GM19468 (cell line): ENCODE data around the gene SUGCT.
"Not testable (repeated sequence)": the region's sequence is repeated elsewhere in the genome, so short reads cannot be mapped to it uniquely, and the experiment has no call there.

Experiments used
- ATAC-seq: cut with Tn5 transposase; IDR thresholded peaks from one replicate; pipeline ENCODE4 v1.9.1; 2021; ENCODE audit warnings: mild to moderate bottlenecking, moderate library complexity, moderate number of reproducible peaks; ENCODE audit not compliant: unreplicated experiment; ENCODE audit errors: extremely low read depth

SUGCT gene

DNA sequence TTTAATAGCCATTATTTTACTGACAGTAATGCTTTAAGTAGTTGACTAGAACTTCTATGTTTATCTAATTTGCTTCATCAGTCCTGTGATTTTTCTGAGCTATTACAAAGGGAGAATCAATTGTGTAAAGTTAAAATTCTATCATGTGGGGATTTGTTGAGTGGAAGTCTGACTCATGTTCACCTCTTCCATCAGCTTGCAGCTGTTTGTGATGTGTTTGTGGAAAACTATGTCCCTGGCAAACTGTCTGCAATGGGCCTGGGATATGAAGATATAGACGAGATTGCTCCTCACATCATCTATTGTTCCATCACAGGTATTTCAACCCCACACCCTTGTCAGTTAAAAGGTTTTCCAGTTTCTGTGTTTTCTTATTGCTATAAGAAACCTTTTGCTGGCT lies 59.9 kb downstream of the SUGCT start:
- no peak for ATAC-seq

DNA sequence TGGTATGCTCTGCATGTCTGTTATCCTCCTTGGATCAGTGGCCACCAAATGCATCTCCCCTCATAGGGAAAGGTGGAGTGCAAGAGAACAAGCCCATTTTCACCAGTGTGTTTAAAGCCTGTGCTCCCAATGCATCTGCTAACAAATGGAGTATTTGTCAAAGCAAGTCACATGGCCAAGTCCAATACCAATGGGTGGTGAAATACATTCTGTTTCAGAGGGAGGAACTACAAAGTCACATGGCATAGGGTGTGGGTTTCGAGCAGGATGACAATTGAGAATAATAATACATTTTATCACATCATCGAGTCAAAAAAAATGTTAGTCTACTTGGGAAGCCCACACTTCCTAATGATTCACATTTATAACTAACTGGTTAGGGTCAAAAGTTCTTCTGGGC lies 62.7 kb downstream of the SUGCT start:
- ATAC-seq = no peak

DNA sequence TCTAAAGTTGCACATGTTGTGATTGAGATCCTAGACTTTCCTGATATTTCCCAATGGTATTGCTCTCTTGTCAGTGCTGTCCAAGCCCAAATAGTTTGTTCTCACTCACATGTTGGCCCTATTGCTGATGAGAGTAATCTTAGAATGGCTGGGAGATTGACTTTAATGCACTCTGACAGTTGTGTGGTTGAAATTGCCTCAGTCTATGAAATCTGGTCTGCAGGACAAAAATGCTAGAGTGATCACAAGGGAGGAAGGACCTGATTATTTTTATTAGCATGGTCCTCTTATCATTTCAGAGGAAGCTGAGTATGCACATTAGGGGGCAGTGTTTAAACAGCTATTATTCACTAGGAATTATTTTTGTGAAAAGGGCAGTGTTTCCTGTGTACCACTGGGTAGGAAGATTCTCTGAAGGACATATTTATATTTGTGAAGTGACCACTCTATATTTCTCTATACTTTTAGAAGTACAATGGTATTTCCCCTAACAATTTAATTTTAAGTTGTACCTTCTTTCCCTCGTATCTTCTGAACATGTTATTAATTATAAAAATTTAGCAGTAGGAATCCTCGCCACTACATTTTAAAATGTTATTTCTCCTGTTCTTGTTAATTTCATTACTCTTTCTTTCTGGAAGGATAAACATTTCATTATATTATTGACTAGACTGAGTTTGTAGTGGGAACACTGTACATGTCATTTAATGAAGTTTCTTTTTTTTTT lies 64.4 kb downstream of the SUGCT start:
- no peak for ATAC-seq

DNA sequence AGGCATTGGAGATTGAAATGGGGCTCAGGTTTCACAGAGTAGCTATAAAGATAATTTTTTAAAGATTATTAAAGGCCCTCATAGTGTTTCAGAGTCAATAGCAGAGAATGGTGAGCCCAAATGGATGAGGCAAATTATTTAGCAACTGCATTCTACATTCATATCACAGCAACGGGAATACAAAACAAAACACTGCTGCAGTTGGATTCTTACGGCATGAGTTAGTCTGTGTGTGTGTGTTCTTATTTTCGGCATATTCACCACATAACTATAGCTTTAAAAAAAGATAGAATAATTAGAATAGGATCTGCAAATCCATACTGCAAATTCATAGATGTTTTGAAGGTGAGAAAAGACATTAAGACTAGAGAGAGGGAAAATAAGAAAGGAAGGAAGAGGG lies 66.0 kb downstream of the SUGCT start:
- no peak for ATAC-seq

DNA sequence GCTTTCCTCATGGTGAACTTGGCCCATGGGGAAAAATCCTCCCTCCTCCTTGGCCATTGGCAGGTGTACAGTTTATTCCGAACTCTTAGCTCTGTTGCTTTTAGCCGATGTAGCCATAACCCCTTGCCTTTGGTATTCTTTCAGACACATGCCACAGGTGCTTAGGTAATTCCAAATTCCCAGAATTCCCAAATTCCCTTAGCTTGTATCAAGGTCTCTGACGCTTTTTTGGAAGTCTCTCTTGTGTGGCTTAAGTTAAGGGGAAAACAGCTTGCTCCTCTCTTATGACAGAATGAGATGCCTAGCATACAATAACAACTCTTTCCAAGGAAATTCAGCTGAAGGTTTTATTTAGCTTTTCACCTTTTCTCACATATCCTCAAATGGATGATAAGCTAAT lies 68.0 kb downstream of the SUGCT start:
- ATAC-seq = no peak

DNA sequence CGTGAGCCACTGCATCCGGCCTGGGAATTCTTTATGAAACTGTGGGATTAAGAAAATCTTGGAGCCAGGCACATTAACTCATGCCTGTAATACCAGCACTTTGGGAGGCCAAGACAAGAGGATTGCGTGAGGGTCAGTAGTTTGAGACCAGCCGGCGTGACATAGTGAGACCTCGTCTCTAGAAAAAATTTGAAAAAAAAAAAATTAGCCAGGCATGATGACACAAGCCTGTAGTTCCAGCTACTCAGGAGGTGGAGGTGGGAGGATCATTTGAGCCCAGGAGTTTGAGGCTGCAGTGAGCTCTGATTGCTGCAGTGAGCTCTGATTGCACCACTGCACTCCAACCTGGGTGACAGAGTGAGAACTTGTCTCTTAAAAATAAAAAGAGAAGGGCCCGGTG lies 69.8 kb downstream of the SUGCT start:
- ATAC-seq = no peak

DNA sequence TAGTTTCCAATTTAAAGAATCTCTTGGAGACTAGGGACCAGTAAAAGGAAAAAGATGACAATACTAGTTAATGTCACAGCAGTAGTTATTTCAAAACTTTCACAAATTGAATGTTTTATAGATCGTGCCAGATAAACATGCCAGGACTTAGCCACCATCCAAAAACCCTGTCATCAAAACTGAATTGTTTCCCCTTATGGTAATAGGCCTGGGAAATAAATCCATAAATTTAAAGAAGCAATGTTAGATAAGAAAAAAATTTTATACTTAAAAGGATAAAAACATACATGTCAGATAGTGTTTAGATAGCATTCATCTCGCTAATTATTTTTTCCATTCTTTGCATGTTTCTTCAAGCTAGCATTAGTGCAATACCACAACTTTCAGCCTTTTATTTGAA lies 71.2 kb downstream of the SUGCT start:
- ATAC-seq = no peak

DNA sequence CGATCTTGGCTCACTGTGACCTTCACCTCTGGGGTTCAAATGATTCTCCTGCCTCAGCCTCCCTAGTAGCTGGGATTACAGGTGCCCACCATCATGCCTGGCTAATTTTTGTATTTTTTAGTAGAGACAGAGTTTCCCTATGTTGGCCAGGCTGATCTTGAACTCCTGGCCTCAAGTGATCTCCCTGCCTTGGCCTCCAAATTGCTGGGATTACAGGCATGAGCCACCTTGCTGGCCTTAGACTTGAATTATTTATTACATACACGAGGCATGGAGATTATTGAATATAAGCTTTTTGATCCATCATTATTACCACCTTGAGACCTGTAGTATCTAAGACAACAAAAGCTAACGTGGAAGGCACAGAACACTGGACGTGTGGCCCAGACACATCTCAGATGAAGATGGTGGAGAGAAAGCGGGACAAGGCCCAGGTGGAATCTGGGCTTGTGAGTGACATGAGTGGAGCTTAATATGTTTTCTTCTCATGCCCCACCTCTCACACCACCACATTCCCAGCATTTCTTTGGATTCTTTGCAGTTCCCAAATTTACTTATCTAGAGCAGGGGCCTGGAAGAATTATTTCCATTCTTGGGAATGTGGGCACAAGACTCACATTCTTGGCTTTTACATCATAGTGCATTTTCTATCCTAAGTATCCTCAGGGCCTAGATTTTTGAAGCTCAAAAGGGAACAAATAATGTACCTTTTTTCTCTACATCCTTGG lies 76.6 kb downstream of the SUGCT start:
- no peak for ATAC-seq

DNA sequence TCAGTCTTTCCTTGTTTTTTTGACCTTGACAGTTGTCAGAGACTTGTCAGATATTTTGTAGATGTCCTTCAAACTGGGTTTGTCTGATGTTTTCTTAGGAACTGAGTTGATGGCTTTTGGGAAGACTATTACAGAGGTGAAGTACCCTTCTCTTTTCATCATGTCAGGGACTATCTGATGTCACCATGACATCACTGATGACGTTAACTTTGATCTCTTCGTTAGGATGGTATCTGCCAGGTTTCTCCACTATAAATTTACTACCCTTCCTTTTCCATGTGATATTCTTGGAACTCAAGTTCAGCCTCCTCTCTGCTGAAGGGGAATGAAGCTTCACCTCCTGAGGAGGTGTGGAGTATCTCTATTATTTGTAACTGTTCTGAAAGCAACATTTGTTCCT lies 78.5 kb downstream of the SUGCT start:
- no peak for ATAC-seq

DNA sequence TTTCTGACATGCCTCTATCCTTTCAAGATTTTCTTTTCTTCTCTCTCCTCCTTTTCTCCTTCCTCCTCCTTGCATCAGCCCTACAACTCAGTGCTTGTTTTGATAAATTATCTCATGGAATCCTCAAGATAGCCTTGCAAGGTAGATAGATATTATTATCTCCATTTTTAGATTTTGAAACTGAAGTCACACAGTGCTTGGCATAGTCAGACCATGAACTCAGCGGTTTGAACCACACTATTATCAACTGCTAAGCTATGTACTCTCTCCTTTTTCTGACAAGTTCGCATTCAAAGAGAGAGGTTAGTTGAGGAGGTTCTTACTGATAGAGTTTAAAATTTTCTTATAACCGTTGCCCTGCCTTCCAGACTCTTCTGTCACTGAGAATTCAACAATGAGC lies 79.1 kb downstream of the SUGCT start:
- no peak for ATAC-seq

DNA sequence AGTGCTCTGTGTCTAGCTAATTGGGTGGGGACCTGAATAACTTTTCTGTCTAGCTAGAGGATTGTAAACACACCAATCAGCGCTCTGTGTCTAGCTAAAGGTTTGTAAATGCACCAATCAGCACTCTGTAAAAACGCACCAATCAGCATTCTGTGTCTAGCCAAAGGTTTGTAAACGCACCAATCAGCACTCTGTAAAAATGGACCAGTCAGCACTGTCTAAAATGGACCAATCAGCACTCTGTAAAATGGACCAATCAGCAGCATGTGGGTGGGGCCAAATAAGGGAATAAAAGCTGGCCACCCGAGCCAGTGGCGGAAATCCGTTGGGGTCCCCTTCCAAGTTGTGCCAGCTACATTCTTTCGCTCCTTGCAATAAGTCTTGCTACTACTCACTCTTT lies 83.8 kb downstream of the SUGCT start:
- not testable (repeated sequence) for ATAC-seq

DNA sequence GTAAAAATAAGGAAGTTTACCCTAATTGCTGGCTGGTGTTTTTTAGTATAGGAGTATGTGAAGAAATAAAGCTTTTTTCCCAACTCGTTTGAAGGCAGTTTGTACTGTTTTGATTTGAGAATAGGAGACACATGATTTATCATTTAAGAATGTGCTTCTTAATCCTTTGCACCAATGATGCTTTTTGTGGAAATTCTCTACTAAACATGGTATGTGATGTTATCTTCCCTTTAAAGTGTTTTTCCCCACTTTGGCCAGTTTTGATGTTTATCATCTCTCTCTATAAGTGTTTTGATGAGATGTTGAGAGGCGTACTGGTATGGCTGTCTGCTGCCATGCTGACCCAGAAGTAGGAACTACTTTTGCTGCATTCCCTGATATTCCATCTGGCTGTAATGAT lies 85.1 kb downstream of the SUGCT start:
- no peak for ATAC-seq

DNA sequence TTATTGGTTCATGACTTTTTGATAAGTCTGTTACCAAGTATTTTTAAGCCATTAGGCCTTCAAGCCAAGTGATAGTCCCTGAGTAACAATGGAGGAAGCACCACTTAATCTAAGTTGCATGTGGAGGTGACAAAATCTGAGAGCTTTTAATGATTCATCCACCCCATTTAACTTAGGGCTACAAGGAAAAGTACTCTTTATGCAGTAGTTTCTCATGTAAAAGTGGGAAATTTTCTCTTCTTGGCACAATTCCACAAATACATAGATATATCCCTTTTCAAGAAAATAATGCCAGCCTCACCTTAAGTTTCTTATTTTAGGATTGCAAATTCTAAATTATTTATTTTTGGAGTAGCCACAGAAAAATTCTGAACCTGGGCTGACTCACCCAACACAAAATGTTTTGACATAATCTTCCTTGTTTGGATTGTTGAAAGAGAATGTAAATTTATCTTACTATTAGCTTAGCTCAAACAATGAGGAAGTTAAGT lies 85.7 kb downstream of the SUGCT start:
- ATAC-seq = no peak

DNA sequence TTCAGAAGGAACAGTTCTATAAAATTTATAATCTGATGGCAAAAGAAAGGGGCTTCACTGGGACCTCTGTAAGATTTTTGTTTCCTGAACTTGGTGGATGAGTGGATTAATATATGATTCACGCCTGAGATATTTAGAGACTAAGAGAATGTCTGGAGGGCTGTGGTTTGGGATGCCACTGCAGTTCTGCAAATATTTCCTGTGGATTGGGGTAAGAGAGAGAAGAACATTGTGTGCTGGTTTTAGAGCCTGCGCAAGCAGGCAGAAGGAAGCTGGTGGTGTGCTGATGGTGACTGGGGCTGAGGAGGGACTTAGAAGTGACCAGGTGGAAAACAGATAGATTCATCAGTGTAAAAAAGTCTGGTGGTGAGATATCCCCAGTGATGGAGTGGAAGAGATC lies 87.0 kb downstream of the SUGCT start:
- ATAC-seq = no peak

DNA sequence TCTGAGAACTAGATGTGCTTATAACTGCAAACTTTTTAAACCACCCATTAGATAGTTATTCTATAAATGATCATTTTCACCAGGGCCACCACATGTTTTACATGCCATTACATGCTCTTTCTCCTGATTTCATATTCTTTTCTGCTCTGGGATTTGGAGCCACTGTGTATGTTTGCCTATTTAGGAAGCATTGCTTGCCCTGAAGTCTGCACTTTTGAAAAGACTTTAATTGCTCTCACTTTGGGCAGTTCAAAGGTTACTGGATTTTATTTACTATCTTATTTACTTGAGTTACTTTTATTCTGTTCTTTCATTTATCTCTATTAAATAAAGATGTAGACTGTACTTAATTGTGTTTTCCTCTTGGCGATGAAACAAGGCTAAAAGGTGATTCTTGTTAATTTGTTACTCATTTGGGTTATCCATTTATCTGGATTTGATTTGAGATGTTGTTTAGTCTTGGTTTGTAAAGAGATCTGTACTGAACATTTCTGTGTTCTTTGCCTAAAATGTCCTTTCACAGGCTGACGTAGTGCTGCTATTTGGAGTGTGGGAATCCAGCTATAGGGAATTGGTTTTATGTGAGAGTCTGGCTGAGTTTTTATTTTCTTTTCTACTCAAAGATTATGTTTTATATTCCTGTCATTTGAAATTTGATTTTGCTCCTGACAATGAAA lies 88.8 kb downstream of the SUGCT start:
- no peak for ATAC-seq

DNA sequence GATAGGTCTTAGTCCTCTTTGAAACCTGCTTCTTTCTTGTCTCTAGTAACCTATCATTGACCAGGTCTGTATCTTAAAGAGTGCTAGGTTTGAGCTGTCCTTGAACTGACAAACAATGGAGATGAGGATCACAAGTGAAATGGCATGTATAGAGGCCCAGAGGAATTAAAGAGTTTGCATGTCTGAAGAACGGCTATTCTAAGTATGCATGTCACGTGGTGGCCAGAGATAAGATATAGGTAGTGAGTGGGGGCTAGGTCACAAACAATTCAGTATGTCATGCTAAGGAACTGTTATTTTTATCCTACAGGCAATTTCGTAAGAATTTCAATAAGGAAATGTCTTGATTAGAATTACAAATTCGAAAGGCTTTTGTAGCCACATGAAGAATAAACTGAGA lies 95.3 kb downstream of the SUGCT start:
- no peak for ATAC-seq

DNA sequence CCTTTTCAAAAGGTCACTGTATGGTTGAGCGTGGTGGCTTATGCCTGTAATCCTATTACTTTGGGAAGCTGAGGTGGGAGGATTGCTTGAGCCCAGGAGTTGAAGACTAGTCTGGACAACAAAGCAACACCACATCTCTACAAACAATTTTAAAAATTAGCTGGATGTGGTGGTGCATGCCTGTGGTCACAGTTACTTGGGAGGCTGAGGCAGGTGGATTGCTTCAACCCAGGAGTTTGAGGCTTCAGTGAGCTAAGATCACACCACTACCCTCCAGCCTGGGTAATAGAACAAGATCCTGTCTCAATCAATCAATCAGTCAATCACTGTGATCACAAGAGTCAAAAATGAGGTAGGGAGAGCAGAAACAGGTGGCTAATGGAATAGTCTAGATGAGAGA lies 97.0 kb downstream of the SUGCT start:
- ATAC-seq = no peak

DNA sequence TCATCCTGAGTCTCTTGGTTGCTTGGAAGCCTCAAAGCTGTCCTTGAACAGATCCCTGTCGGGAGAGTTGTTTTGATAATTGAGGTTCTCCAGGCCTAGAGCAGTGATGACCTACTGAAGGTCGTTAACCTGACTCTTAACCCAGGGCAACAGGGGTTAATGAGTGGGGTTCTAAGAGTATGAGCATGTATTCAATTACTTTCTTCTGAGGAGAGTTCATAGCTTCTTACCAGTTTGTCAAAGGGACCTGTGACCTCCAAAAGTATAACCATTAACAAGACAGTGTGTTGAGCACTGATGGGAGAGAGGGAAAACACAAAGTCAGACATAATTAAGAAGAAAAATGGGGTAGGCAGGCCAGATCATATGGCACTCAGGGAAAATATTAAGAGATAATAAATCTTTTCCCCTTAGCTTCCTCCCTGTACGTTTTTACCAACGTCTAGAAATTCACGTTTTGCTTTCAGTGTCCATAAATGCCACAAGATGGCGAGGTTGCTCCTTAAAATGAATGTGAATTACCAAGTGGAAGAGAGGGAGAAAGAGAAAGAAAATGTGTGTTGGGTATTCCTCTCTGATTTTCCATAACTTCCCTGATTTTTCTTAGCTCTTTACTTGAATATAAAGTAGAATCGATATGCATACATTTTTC lies 97.6 kb downstream of the SUGCT start:
- no peak for ATAC-seq

DNA sequence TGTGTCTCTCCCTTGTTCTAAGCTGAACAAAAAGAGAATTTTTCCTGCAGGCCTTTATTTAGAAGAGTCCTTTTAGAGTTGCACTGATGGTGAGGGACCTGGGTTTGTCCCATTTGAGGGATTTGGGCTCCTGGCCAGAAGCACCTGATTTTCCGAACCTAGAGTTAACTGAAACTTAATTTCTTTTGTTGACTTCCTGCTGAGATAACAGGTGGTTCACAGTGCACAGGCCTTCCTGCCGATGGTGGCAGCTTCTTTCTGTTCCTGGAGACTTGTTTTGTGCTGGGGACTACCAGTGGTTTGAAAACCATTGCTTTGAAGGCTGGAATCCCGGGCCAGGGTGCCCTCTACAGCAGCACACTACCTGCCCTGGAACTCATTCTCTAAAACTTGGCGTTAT lies 99.2 kb downstream of the SUGCT start:
- ATAC-seq = no peak

DNA sequence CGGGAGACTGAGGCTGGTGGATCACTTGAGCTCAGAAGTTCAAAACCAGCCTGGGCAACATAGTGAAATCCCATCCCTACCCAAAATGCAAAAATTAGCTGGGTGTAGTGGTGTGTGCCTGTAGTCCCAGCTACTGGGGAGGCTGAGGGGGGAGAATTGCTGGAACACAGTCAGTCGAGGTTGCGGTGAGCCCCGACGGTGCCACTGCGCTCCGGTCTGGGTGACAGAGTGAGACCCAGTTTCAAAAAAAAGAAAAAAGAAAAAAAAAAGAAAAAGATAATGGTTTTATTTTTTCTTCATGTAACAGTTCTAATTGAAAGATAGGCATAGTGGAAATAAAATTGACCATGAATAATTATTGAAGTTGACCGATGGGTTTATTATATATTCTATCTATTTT lies 99.9 kb downstream of the SUGCT start:
- no peak for ATAC-seq

DNA sequence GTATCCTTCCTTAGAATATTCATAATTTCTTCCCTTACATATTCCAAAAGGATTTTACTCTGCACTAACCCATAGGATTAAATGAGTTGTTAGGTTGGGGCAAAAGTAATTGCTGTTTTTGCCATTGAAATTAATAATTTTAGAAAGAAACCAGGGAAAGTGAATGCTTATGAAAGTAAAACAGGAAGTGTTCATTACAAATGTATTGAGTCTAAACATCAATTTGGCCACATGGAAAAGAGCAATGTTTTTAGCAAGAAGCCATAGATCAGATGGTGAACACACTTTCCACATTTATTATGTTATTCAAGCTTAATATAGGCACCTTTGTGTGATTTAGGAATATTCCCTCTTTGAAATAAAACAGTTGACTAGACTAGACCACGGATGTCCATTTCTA lies 102.9 kb downstream of the SUGCT start:
- ATAC-seq = no peak
